MM.1S (cell line): Measurements from ENCODE around the gene SPOCK2.

ENCODE experiments used
- DNase-seq: peaks from one replicate; pipeline ENCODE4 v3.0.0-alpha.2; 2015
- H2AFZ ChIP-seq: fragments of 300-600 bp; sonication (generic); 2 replicates; pipeline ENCODE4 v1.6.0; 2016; ENCODE audit warnings: antibody characterized with exemption, low read length
- H3F3A ChIP-seq: fragments of 300-600 bp; sonication (generic); 2 replicates; pipeline ENCODE4 v1.6.1; 2016; ENCODE audit warnings: mild to moderate bottlenecking, antibody characterized with exemption, low read length, moderate library complexity, mixed read lengths; ENCODE audit not compliant: insufficient read depth
- H3K27ac ChIP-seq: fragments of 300-600 bp; sonication (generic); 2 replicates; pipeline ENCODE4 v1.5.1; 2016; ENCODE audit warnings: mild to moderate bottlenecking, low read length
- H3K27me3 ChIP-seq: fragments of 300-600 bp; sonication (generic); replicated peaks from 2 replicates; pipeline ENCODE4 v1.6.0; 2016; ENCODE audit warnings: low read length; ENCODE audit not compliant: insufficient read depth
- H3K36me3 ChIP-seq: fragments of 300-600 bp; sonication (generic); replicated peaks from 2 replicates; pipeline ENCODE4 v1.6.1; 2016; ENCODE audit warnings: mild to moderate bottlenecking, low read length, mixed read lengths; ENCODE audit not compliant: insufficient read depth
- H3K4me1 ChIP-seq: fragments of 300-600 bp; sonication (generic); 2 replicates; pipeline ENCODE4 v1.6.1; 2016; ENCODE audit warnings: low read length, mixed read lengths
- H3K4me2 ChIP-seq: fragments of 300-600 bp; sonication (generic); 2 replicates; pipeline ENCODE4 v1.6.0; 2016; ENCODE audit warnings: low read depth, low read length
- H3K4me3 ChIP-seq: fragments of 300-600 bp; sonication (generic); 2 replicates; pipeline ENCODE4 v1.5.1; 2016; ENCODE audit warnings: low read length, mixed read lengths
- H3K79me2 ChIP-seq: fragments of 300-600 bp; sonication (generic); 2 replicates; pipeline ENCODE4 v1.6.1; 2016; ENCODE audit warnings: mixed run types, low read length, mixed read lengths
- H3K9ac ChIP-seq: fragments of 300-600 bp; sonication (generic); 2 replicates; pipeline ENCODE4 v1.6.1; 2016; ENCODE audit warnings: low read length, mixed read lengths
- H3K9me2 ChIP-seq: fragments of 300-600 bp; sonication (generic); replicated peaks from 2 replicates; pipeline ENCODE4 v1.6.1; 2016; ENCODE audit warnings: mild to moderate bottlenecking, low read length, mixed read lengths; ENCODE audit not compliant: insufficient read depth
- H3K9me3 ChIP-seq: fragments of 300-600 bp; sonication (generic); replicated peaks from 2 replicates; pipeline ENCODE4 v1.6.1; 2016; ENCODE audit warnings: mild to moderate bottlenecking, low read length, mixed read lengths; ENCODE audit not compliant: insufficient read depth
- H4K20me1 ChIP-seq: fragments of 300-600 bp; sonication (generic); 2 replicates; pipeline ENCODE4 v1.6.1; 2016; ENCODE audit warnings: mild to moderate bottlenecking, low read length, moderate library complexity, mixed read lengths; ENCODE audit not compliant: insufficient read depth
- CTCF ChIP-seq: fragments of 300-600 bp; sonication (generic); IDR thresholded peaks from 2 replicates; pipeline ENCODE4 v1.5.1; 2016; ENCODE audit warnings: antibody characterized with exemption, low read length, mixed read lengths
- EZH2 ChIP-seq: fragments of 300-600 bp; sonication (generic); optimal IDR thresholded peaks from 2 replicates; pipeline ENCODE3; 2017; ENCODE audit warnings: low read depth, mild to moderate bottlenecking, antibody characterized with exemption, low read length, mixed read lengths
- EZH2phosphoT487 ChIP-seq: fragments of 300-600 bp; sonication (generic); IDR thresholded peaks from 2 replicates; pipeline ENCODE4 v1.6.1; 2018; ENCODE audit warnings: antibody characterized with exemption, low read length

Gene SPOCK2

DNA sequence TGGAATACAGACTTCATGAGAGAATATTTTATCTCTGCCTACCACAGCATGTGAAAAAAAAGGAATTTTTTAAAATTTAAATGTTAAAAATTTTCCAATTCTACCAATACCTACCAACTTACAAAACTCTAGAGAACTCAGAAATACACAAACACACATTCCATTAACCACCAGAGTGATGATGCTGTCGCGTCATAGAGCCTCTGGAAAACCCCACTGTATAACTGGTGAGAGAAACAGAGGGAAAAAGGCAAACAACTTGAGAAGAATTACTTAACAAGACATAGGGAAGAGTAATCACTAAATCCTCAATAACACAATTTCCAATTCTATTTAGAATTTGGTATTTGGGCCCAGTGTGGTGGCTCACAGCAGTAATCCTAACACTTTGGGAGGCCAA lies 6.2 kb upstream of the SPOCK2 start:
- Histone ChIP-seq H2AFZ (no peak overlapping the region), H3K27me3 (no peaks in the 10 kb centered on the region), H3K9ac (no peak overlapping the region), H3K9me2 (no peaks in the 10 kb centered on the region), H3K27ac (no peak overlapping the region), H3K36me3 (no peaks in the 10 kb centered on the region), H3K4me3 (no peak overlapping the region), H4K20me1 (no peaks in the 10 kb centered on the region), H3K4me1 (no peaks in the 10 kb centered on the region), H3K9me3 (no peaks in the 10 kb centered on the region), H3K4me2 (no peak overlapping the region), H3F3A (no peaks in the 10 kb centered on the region), H3K79me2 (no peaks in the 10 kb centered on the region)
- TF ChIP-seq EZH2 (no peak), CTCF (no peak), EZH2phosphoT487 (no peak)
- DNase-seq: no peak

DNA sequence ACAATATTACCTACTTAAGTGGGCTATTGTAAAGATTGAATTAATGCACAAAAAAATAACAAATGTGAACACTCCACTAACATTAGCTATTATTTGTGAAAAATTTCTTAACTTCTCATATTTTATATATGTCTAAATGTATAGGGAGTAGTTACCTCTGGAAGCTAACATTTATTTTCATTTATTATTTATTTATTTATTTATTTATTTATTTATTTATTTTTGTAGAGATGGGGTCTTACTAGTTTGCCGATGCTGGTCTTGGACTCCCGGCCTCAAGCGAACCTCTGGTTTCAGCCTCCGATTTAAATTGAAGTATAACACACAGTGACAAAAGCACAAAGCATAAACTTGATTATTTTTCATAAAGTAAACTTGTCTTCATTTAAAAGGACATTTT lies 5.1 kb upstream of the SPOCK2 start:
- no peaks in the 10 kb centered on the region for H3K9me3 ChIP-seq
- H3K4me1 ChIP-seq: no peaks in the 10 kb centered on the region
- H3K9me2 ChIP-seq: no peaks in the 10 kb centered on the region
- 0 out of 2 replicates have a peak, but pooled peaks cover 3% of the 10 kb centered on the region for H3K27me3 ChIP-seq
- no peaks in the 10 kb centered on the region for H3K36me3 ChIP-seq
- no peak for DNase-seq
- H4K20me1 ChIP-seq: no peaks in the 10 kb centered on the region
- no peak for TF ChIP-seq EZH2phosphoT487
- TF ChIP-seq EZH2: no peak
- no peak for TF ChIP-seq CTCF
- H3K9ac ChIP-seq: no peak overlapping the region
- no peak overlapping the region for H3K4me3 ChIP-seq
- H3K27ac ChIP-seq: no peak overlapping the region
- H2AFZ ChIP-seq: no peak overlapping the region
- H3K4me2 ChIP-seq: no peak overlapping the region
- no peaks in the 10 kb centered on the region for H3K79me2 ChIP-seq
- no peaks in the 10 kb centered on the region for H3F3A ChIP-seq

- Histone ChIP-seq H2AFZ (no peak overlapping the region), H3K79me2 (no peaks in the 10 kb centered on the region), H3K27me3 (peaks cover 8% of the 10 kb centered on the region; the same call in 1 of the 2 replicates), H3K9me2 (no peaks in the 10 kb centered on the region), H3K4me1 (no peaks in the 10 kb centered on the region), H3K27ac (no peak overlapping the region), H3K9ac (no peak overlapping the region), H3K4me2 (no peak overlapping the region), H4K20me1 (no peaks in the 10 kb centered on the region), H3K9me3 (no peaks in the 10 kb centered on the region), H3K36me3 (no peaks in the 10 kb centered on the region), H3F3A (no peaks in the 10 kb centered on the region), H3K4me3 (no peak overlapping the region)
- no peak for DNase-seq
- TF ChIP-seq CTCF (no peak), EZH2 (no peak), EZH2phosphoT487 (no peak)
Observed at GRCh38 chr10:72092987-72093386, 4.6 kb upstream of the SPOCK2 start.
